ENCODE results near the gene MVB12B. TPM values are rescaled to one million over a fixed set of nuclear protein-coding genes. Genes with fewer than 3 reads are reported as not detected.
A peak's percentile ranks its signal among the peaks of the same experiment; 100 is the strongest.

Gene MVB12B
- total and polyA plus RNA-seq, 2 of the 13 experiments (the other 11 are each of a cell fraction or from before 2014, with no cell fraction given), result 12.1 to 30.1 TPM

- TF ChIP-seq TFDP2 (CRISPR knock-in tag; IDR thresholded peaks at IDR 0.05) (no peak), HNRNPH1 (optimal IDR thresholded peaks at IDR 0.05; ENCODE audit: low read depth, low read length) (no peak), SRSF1 (optimal IDR thresholded peaks at IDR 0.05; ENCODE audit: low read depth, low read length) (no peak), CCAR2 (optimal IDR thresholded peaks at IDR 0.05; ENCODE audit: low read depth, low read length) (no peak), ZSCAN12 (CRISPR knock-in tag; IDR thresholded peaks at IDR 0.05) (no peak), ZNF639 (CRISPR knock-in tag; conservative IDR thresholded peaks at IDR 0.05) (no peak), IRX3 (CRISPR knock-in tag; IDR thresholded peaks at IDR 0.05; ENCODE audit: borderline replicate concordance, low read depth) (no peak), SAP130 (CRISPR knock-in tag; IDR thresholded peaks at IDR 0.05; ENCODE audit: low read depth) (no peak), SALL1 (CRISPR knock-in tag; IDR thresholded peaks at IDR 0.05) (peak; percentile 61; the same call in 1 of the 2 replicates), GMEB1 (CRISPR knock-in tag; IDR thresholded peaks at IDR 0.05; ENCODE audit: borderline replicate concordance) (no peak), PBX2 (CRISPR knock-in tag; IDR thresholded peaks at IDR 0.05) (no peak), REL (CRISPR knock-in tag; conservative IDR thresholded peaks at IDR 0.05) (no peak), SKI (IDR thresholded peaks at IDR 0.05; ENCODE audit: partially characterized antibody) (peak; percentile 52), POLR2A (IDR thresholded peaks at IDR 0.05; ENCODE audit: insufficient read depth in 1 of 2, low read depth in 2 of 2, low read length in 2 of 2) (no peak), ZNF232 (CRISPR knock-in tag; IDR thresholded peaks at IDR 0.05; ENCODE audit: borderline replicate concordance) (no peak), ZNF724P (CRISPR knock-in tag; IDR thresholded peaks at IDR 0.05; ENCODE audit: borderline replicate concordance) (no peak), ZNF605 (CRISPR knock-in tag; IDR thresholded peaks at IDR 0.05) (peak; percentile 57; the same call in 1 of the 2 replicates), FOXO1 (CRISPR knock-in tag; IDR thresholded peaks at IDR 0.05) (0 out of 2 replicates have a peak, but pooled peaks have one; percentile 14), ZNF776 (CRISPR knock-in tag; IDR thresholded peaks at IDR 0.05) (no peak), RARA (CRISPR knock-in tag; IDR thresholded peaks at IDR 0.05) (peak; percentile 32; the same call in 1 of the 2 replicates), ZNF615 (CRISPR knock-in tag; IDR thresholded peaks at IDR 0.05; ENCODE audit: borderline replicate concordance) (no peak), HNF4G (IDR thresholded peaks at IDR 0.05; ENCODE audit: borderline replicate concordance, low read depth, low read length) (peak; percentile 13; the same call in 1 of the 2 replicates), HNF4G (CRISPR knock-in tag; IDR thresholded peaks at IDR 0.05; ENCODE audit: borderline replicate concordance, low read depth) (no peak), HDAC2 (CRISPR knock-in tag; IDR thresholded peaks at IDR 0.05) (no peak), ZSCAN21 (CRISPR knock-in tag; IDR thresholded peaks at IDR 0.05; ENCODE audit: borderline replicate concordance) (no peak), ZNF451 (CRISPR knock-in tag; IDR thresholded peaks at IDR 0.05) (no peak)
Measured at GRCh38 chr9:126342621-126343031, 16.0 kb downstream of the MVB12B start (continued).
